WTC11 (cell line): ENCODE results near the gene ELF3. TPM values are rescaled to one million over a fixed set of nuclear protein-coding genes. Genes with fewer than 3 reads are reported as not detected.

Source experiments
- ATAC-seq: fragments of 200-7000 bp; cut with Tn5 transposase; 2 replicates; pipeline ENCODE4 v1.10.0; 2021; ENCODE audit warnings: mild to moderate bottlenecking, moderate library complexity
- CTCF ChIA-PET: fragments of 300-600 bp; sonication (Branson Sonifier 250); formaldehyde crosslinking; loops from one replicate; lab custom pipeline; 2021; ENCODE audit warnings: antibody characterized with exemption; lab: Charles Lee
- POLR2A ChIA-PET: fragments of 350-600 bp; sonication (Branson Sonifier 250); formaldehyde crosslinking; loops from one replicate; lab custom pipeline; 2021; ENCODE audit warnings: antibody characterized with exemption; lab: Charles Lee
- DNase-seq: peaks from one replicate; pipeline ENCODE4 v3.0.0; 2021; ENCODE audit warnings: low spot score
- H3K27ac Mint-ChIP-seq: 2 replicates; pipeline ENCODE4 v1.8.0; 2021; ENCODE audit warnings: mixed read lengths
- H3K27me3 Mint-ChIP-seq: 2 replicates; pipeline ENCODE4 v1.8.0; 2021; ENCODE audit warnings: low read depth, mild to moderate bottlenecking, moderate library complexity, mixed read lengths
- H3K36me3 Mint-ChIP-seq: 2 replicates; pipeline ENCODE4 v1.8.0; 2021; ENCODE audit warnings: mixed read lengths
- H3K4me1 Mint-ChIP-seq: 2 replicates; pipeline ENCODE4 v1.8.0; 2022; ENCODE audit warnings: mixed read lengths
- H3K4me3 Mint-ChIP-seq: 2 replicates; pipeline ENCODE4 v1.8.0; 2021; ENCODE audit warnings: mild to moderate bottlenecking, moderate library complexity, mixed read lengths
- H3K9me3 Mint-ChIP-seq: 2 replicates; pipeline ENCODE4 v1.8.0; 2021; ENCODE audit warnings: mixed read lengths
- CBFB ChIP-seq: sonication (generic); formaldehyde crosslinking; IDR thresholded peaks from 2 replicates; pipeline ENCODE4 v1.8.1; 2022; ENCODE audit warnings: mild to moderate bottlenecking, low read depth, missing genetic modification reagents
- CREB1 ChIP-seq: sonication (generic); formaldehyde crosslinking; IDR thresholded peaks from 2 replicates; pipeline ENCODE4 v1.8.0; 2023; ENCODE audit warnings: mild to moderate bottlenecking, missing genetic modification reagents
- CREM ChIP-seq: sonication (generic); formaldehyde crosslinking; IDR thresholded peaks from 2 replicates; pipeline ENCODE4 v1.8.1; 2022; ENCODE audit warnings: mild to moderate bottlenecking, missing genetic modification reagents, moderate library complexity
- ETV6 ChIP-seq: sonication (generic); formaldehyde crosslinking; IDR thresholded peaks from 2 replicates; pipeline ENCODE4 v1.8.1; 2022; ENCODE audit warnings: mild to moderate bottlenecking, missing genetic modification reagents
- FOXK1 ChIP-seq: sonication (generic); formaldehyde crosslinking; IDR thresholded peaks from 2 replicates; pipeline ENCODE4 v1.8.0; 2022; ENCODE audit warnings: mild to moderate bottlenecking, moderate library complexity, missing genetic modification reagents
- FOXP1 ChIP-seq: sonication (generic); formaldehyde crosslinking; IDR thresholded peaks from 2 replicates; pipeline ENCODE4 v1.8.0; 2022; ENCODE audit warnings: missing genetic modification reagents, mild to moderate bottlenecking, moderate library complexity, borderline replicate concordance
- GABPB1 ChIP-seq: sonication (generic); formaldehyde crosslinking; IDR thresholded peaks from 2 replicates; pipeline ENCODE4 v1.8.1; 2023; ENCODE audit warnings: mild to moderate bottlenecking, missing genetic modification reagents
- NFE2L1 ChIP-seq: sonication (generic); formaldehyde crosslinking; IDR thresholded peaks from 2 replicates; pipeline ENCODE4 v1.8.1; 2023; ENCODE audit warnings: missing genetic modification reagents
- NFYB ChIP-seq: sonication (generic); formaldehyde crosslinking; conservative IDR thresholded peaks from 2 replicates; pipeline ENCODE4 v1.8.0; 2022; ENCODE audit warnings: low read depth, missing genetic modification reagents
- SMAD4 ChIP-seq: sonication (generic); formaldehyde crosslinking; IDR thresholded peaks from 2 replicates; pipeline ENCODE4 v1.8.0; 2022; ENCODE audit warnings: mild to moderate bottlenecking, missing genetic modification reagents
- ZNF396 ChIP-seq: fragments of 250-450 bp; sonication (Bioruptor Pico); IDR thresholded peaks from 2 replicates; pipeline ENCODE4 v1.8.0; 2021; ENCODE audit warnings: mild to moderate bottlenecking, moderate library complexity, borderline replicate concordance
- total RNA-seq: library from RNA; stranded (reverse); gene quantifications from 3 replicates; pipeline ENCODE4 v1.2.3, GENCODE V29; 2021
- TF ChIP-seq, protein P1 (sequence below): sonication (generic); formaldehyde crosslinking; IDR thresholded peaks from 2 replicates; pipeline ENCODE4 v1.8.1; 2022; ENCODE audit warnings: missing genetic modification reagents, borderline replicate concordance
- TF ChIP-seq, protein P2 (sequence below): sonication (generic); formaldehyde crosslinking; IDR thresholded peaks from 2 replicates; pipeline ENCODE4 v1.8.1; 2022; ENCODE audit warnings: mild to moderate bottlenecking, missing genetic modification reagents, moderate library complexity, borderline replicate concordance
- TF ChIP-seq, protein P3 (sequence below): sonication (generic); formaldehyde crosslinking; IDR thresholded peaks from 2 replicates; pipeline ENCODE4 v1.8.0; 2023; ENCODE audit warnings: missing genetic modification reagents
- TF ChIP-seq, protein P4 (sequence below): fragments of 250-450 bp; sonication (Bioruptor Pico); IDR thresholded peaks from 2 replicates; pipeline ENCODE4 v1.8.0; 2021; ENCODE audit warnings: mild to moderate bottlenecking
- TF ChIP-seq, protein P5 (sequence below): sonication (generic); formaldehyde crosslinking; IDR thresholded peaks from 2 replicates; pipeline ENCODE4 v1.8.1; 2023; ENCODE audit warnings: mild to moderate bottlenecking, missing genetic modification reagents, borderline replicate concordance
- TF ChIP-seq, protein P6 (sequence below): sonication (generic); formaldehyde crosslinking; IDR thresholded peaks from 2 replicates; pipeline ENCODE4 v1.8.1; 2022; ENCODE audit warnings: low read depth, missing genetic modification reagents, borderline replicate concordance
- TF ChIP-seq, protein P7 (sequence below): fragments of 250-450 bp; sonication (Bioruptor Pico); IDR thresholded peaks from 2 replicates; pipeline ENCODE4 v1.9.0; 2021; ENCODE audit warnings: mild to moderate bottlenecking, borderline replicate concordance
- TF ChIP-seq, protein P8 (sequence below): fragments of 250-450 bp; sonication (Bioruptor Pico); conservative IDR thresholded peaks from 2 replicates; pipeline ENCODE4 v1.9.0; 2021; ENCODE audit warnings: mild to moderate bottlenecking

Gene ELF3
- total RNA-seq, 1 experiment from 2014 or later: 15.0 TPM

DNA sequence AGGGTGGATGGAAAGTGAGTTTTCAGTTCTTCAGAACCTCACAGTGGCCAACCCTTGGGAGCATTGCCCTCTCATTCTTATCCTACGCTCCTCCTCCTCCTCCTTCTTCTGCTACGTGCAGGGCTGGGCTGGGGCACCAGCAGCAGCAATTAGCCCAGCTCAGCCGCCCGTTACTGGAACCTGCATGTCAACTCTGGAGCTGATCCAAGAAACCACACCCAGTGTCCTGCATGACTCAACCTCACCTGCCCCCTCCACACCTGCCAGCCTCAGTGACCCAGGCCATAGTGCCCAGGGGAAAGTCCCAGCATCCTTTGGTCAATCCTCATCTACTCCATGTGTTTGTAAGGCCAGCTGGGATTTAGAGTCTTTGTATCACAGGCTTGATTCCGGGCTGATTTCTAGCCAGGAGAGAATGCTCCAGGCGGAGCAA lies 12.6 kb downstream of the ELF3 start:
- DNase-seq (no peak), ATAC-seq (no peak)
- ChIA-PET CTCF (interaction anchor here (0.7 to 1.7 kb wide), 4 partner anchors 96 to 690 kb away, joined by 3 to 5 read pairs (median 4); no protein-coding TSS in a partner anchor), POLR2A (interaction anchor here (1.8 kb wide), 1 partner anchor 13 kb away, joined by 8 read pairs; the partner anchor contains the start of gene ELF3)
- TF ChIP-seq, protein P1, sequence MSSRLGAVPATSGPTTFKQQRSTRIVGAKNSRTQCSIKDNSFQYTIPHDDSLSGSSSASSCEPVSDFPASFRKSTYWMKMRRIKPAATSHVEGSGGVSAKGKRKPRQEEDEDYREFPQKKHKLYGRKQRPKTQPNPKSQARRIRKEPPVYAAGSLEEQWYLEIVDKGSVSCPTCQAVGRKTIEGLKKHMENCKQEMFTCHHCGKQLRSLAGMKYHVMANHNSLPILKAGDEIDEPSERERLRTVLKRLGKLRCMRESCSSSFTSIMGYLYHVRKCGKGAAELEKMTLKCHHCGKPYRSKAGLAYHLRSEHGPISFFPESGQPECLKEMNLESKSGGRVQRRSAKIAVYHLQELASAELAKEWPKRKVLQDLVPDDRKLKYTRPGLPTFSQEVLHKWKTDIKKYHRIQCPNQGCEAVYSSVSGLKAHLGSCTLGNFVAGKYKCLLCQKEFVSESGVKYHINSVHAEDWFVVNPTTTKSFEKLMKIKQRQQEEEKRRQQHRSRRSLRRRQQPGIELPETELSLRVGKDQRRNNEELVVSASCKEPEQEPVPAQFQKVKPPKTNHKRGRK (CRISPR knock-in tag): no peak
- TF ChIP-seq, protein P2, sequence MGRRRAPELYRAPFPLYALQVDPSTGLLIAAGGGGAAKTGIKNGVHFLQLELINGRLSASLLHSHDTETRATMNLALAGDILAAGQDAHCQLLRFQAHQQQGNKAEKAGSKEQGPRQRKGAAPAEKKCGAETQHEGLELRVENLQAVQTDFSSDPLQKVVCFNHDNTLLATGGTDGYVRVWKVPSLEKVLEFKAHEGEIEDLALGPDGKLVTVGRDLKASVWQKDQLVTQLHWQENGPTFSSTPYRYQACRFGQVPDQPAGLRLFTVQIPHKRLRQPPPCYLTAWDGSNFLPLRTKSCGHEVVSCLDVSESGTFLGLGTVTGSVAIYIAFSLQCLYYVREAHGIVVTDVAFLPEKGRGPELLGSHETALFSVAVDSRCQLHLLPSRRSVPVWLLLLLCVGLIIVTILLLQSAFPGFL (CRISPR knock-in tag): no peak
- no peak for TF ChIP-seq ETV6 (CRISPR knock-in tag)
- no peak for TF ChIP-seq NFYB
- TF ChIP-seq, protein P3, sequence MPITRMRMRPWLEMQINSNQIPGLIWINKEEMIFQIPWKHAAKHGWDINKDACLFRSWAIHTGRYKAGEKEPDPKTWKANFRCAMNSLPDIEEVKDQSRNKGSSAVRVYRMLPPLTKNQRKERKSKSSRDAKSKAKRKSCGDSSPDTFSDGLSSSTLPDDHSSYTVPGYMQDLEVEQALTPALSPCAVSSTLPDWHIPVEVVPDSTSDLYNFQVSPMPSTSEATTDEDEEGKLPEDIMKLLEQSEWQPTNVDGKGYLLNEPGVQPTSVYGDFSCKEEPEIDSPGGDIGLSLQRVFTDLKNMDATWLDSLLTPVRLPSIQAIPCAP (CRISPR knock-in tag): no peak
- TF ChIP-seq ZNF396: no peak
- TF ChIP-seq, protein P4, sequence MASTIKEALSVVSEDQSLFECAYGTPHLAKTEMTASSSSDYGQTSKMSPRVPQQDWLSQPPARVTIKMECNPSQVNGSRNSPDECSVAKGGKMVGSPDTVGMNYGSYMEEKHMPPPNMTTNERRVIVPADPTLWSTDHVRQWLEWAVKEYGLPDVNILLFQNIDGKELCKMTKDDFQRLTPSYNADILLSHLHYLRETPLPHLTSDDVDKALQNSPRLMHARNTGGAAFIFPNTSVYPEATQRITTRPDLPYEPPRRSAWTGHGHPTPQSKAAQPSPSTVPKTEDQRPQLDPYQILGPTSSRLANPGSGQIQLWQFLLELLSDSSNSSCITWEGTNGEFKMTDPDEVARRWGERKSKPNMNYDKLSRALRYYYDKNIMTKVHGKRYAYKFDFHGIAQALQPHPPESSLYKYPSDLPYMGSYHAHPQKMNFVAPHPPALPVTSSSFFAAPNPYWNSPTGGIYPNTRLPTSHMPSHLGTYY (CRISPR knock-in tag): no peak
- TF ChIP-seq, protein P5, sequence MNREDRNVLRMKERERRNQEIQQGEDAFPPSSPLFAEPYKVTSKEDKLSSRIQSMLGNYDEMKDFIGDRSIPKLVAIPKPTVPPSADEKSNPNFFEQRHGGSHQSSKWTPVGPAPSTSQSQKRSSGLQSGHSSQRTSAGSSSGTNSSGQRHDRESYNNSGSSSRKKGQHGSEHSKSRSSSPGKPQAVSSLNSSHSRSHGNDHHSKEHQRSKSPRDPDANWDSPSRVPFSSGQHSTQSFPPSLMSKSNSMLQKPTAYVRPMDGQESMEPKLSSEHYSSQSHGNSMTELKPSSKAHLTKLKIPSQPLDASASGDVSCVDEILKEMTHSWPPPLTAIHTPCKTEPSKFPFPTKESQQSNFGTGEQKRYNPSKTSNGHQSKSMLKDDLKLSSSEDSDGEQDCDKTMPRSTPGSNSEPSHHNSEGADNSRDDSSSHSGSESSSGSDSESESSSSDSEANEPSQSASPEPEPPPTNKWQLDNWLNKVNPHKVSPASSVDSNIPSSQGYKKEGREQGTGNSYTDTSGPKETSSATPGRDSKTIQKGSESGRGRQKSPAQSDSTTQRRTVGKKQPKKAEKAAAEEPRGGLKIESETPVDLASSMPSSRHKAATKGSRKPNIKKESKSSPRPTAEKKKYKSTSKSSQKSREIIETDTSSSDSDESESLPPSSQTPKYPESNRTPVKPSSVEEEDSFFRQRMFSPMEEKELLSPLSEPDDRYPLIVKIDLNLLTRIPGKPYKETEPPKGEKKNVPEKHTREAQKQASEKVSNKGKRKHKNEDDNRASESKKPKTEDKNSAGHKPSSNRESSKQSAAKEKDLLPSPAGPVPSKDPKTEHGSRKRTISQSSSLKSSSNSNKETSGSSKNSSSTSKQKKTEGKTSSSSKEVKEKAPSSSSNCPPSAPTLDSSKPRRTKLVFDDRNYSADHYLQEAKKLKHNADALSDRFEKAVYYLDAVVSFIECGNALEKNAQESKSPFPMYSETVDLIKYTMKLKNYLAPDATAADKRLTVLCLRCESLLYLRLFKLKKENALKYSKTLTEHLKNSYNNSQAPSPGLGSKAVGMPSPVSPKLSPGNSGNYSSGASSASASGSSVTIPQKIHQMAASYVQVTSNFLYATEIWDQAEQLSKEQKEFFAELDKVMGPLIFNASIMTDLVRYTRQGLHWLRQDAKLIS (CRISPR knock-in tag): no peak
- TF ChIP-seq CREM (CRISPR knock-in tag): no peak
- TF ChIP-seq FOXK1: no peak
- TF ChIP-seq NFE2L1 (CRISPR knock-in tag): no peak
- TF ChIP-seq CREB1 (CRISPR knock-in tag): no peak
- TF ChIP-seq CBFB (CRISPR knock-in tag): no peak
- TF ChIP-seq GABPB1: no peak
- TF ChIP-seq, protein P6, sequence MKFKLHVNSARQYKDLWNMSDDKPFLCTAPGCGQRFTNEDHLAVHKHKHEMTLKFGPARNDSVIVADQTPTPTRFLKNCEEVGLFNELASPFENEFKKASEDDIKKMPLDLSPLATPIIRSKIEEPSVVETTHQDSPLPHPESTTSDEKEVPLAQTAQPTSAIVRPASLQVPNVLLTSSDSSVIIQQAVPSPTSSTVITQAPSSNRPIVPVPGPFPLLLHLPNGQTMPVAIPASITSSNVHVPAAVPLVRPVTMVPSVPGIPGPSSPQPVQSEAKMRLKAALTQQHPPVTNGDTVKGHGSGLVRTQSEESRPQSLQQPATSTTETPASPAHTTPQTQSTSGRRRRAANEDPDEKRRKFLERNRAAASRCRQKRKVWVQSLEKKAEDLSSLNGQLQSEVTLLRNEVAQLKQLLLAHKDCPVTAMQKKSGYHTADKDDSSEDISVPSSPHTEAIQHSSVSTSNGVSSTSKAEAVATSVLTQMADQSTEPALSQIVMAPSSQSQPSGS (CRISPR knock-in tag): no peak
- TF ChIP-seq, protein P7, sequence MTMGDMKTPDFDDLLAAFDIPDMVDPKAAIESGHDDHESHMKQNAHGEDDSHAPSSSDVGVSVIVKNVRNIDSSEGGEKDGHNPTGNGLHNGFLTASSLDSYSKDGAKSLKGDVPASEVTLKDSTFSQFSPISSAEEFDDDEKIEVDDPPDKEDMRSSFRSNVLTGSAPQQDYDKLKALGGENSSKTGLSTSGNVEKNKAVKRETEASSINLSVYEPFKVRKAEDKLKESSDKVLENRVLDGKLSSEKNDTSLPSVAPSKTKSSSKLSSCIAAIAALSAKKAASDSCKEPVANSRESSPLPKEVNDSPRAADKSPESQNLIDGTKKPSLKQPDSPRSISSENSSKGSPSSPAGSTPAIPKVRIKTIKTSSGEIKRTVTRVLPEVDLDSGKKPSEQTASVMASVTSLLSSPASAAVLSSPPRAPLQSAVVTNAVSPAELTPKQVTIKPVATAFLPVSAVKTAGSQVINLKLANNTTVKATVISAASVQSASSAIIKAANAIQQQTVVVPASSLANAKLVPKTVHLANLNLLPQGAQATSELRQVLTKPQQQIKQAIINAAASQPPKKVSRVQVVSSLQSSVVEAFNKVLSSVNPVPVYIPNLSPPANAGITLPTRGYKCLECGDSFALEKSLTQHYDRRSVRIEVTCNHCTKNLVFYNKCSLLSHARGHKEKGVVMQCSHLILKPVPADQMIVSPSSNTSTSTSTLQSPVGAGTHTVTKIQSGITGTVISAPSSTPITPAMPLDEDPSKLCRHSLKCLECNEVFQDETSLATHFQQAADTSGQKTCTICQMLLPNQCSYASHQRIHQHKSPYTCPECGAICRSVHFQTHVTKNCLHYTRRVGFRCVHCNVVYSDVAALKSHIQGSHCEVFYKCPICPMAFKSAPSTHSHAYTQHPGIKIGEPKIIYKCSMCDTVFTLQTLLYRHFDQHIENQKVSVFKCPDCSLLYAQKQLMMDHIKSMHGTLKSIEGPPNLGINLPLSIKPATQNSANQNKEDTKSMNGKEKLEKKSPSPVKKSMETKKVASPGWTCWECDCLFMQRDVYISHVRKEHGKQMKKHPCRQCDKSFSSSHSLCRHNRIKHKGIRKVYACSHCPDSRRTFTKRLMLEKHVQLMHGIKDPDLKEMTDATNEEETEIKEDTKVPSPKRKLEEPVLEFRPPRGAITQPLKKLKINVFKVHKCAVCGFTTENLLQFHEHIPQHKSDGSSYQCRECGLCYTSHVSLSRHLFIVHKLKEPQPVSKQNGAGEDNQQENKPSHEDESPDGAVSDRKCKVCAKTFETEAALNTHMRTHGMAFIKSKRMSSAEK (CRISPR knock-in tag): no peak
- no peak for TF ChIP-seq FOXP1
- TF ChIP-seq, protein P8, sequence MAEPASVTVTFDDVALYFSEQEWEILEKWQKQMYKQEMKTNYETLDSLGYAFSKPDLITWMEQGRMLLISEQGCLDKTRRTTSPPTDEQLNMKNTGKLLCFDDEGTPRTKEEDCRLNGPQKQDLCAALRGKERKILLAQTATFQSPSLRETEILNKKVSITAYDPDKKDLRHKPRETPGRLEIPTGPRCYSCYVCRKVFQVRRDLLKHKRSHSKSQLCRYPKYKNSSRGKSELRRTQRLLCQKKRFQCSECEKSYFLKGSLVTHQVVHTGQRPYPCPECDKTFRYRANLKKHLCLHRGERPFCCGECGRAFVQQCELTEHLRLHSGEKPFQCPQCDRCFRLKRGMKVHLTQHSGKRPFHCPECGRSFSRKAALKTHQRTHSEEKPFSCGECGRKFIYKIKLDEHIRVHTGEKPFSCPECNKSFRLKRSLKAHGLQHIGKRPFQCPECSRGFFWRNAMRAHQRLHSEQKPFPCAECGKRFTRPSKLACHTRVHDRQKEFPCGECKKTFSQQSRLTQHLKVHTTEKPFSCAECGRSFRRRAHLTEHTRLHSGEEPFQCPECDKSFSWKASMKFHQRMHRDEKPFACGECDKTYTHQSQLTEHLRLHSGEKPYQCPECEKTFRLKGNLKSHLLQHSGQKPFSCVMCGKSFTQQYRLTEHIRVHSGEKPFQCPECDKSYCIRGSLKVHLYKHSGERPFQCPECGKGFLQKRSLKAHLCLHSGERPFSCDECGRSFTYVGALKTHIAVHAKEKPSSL (CRISPR knock-in tag): no peak
- no peak for TF ChIP-seq SMAD4
- H3K9me3 Mint-ChIP-seq: no peaks in the 10 kb centered on the region
- H3K4me3 Mint-ChIP-seq: no peak overlapping the region
- H3K27ac Mint-ChIP-seq: no peak overlapping the region
- H3K4me1 Mint-ChIP-seq: peaks cover 13% of the 10 kb centered on the region
- H3K36me3 Mint-ChIP-seq: no peaks in the 10 kb centered on the region
- H3K27me3 Mint-ChIP-seq: no peaks in the 10 kb centered on the region
